Measurements from ENCODE around the gene XPNPEP2.

Gene XPNPEP2

GRCh38 chrX:129781134-129781672 lies 42.4 kb downstream of the XPNPEP2 start:
- no peak for DNase-seq

- no peak for DNase-seq
Observed at GRCh38 chrX:129781680-129782495, 43.1 kb downstream of the XPNPEP2 start.

GRCh38 chrX:129782706-129783105 lies 43.9 kb downstream of the XPNPEP2 start:
- DNase-seq: no peak

- no peak for DNase-seq
Observed at GRCh38 chrX:129783291-129783713, 44.5 kb downstream of the XPNPEP2 start.

- DNase-seq: no peak
Observed at GRCh38 chrX:129784371-129784770, 45.6 kb downstream of the XPNPEP2 start.

GRCh38 chrX:129785160-129785947 lies 46.6 kb downstream of the XPNPEP2 start:
- DNase-seq: no peak

GRCh38 chrX:129786210-129786651 lies 47.5 kb downstream of the XPNPEP2 start:
- no peak for DNase-seq

GRCh38 chrX:129787336-129788055 lies 48.7 kb downstream of the XPNPEP2 start:
- DNase-seq: no peak

GRCh38 chrX:129788527-129788926 lies 49.7 kb downstream of the XPNPEP2 start:
- no peak for DNase-seq

- no peak for DNase-seq
Observed at GRCh38 chrX:129790146-129790545, 51.4 kb downstream of the XPNPEP2 start.

- no peak for DNase-seq
Observed at GRCh38 chrX:129790808-129791207, 52.0 kb downstream of the XPNPEP2 start.

- DNase-seq: no peak
Observed at GRCh38 chrX:129791336-129791735, 52.6 kb downstream of the XPNPEP2 start.

GRCh38 chrX:129791961-129792570 lies 53.3 kb downstream of the XPNPEP2 start:
- DNase-seq: peak; percentile 86

- DNase-seq: no peak
Observed at GRCh38 chrX:129792586-129793291, 54.0 kb downstream of the XPNPEP2 start.

- DNase-seq: peak; percentile 83
Observed at GRCh38 chrX:129793604-129794191, 54.9 kb downstream of the XPNPEP2 start.

GRCh38 chrX:129795584-129795983 lies 56.8 kb downstream of the XPNPEP2 start:
- no peak for DNase-seq

- no peak for DNase-seq
Observed at GRCh38 chrX:129797251-129797906, 58.6 kb downstream of the XPNPEP2 start.

GRCh38 chrX:129798456-129798855 lies 59.7 kb downstream of the XPNPEP2 start:
- DNase-seq: no peak

- DNase-seq: no peak
Observed at GRCh38 chrX:129798888-129799287, 60.1 kb downstream of the XPNPEP2 start.

GRCh38 chrX:129800186-129800585 lies 61.4 kb downstream of the XPNPEP2 start:
- no peak for DNase-seq

- DNase-seq: no peak
Observed at GRCh38 chrX:129802863-129803262, 64.1 kb downstream of the XPNPEP2 start.
